Measurements from ENCODE around the gene CCDC85C.

DNA sequence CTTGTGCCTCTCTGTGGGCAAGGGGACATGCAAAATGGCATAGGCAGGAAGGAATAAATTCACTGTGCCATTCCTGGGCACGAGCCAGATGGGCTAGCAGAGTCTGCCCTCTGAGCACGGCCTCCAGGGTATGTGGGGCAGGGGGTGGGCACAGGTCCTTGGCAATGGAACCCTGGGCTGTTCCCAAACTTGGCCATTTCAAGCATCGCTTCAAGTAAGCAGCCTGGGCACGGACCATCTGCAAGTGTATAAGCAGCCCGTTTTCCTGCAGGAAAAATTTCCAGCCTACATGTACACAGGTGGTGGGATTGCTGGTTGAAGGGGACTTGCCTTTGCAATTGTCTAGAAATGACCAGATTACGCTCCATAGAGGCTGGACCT, 40.3 kb downstream of the CCDC85C start:
- TF ChIP-seq, protein P1, sequence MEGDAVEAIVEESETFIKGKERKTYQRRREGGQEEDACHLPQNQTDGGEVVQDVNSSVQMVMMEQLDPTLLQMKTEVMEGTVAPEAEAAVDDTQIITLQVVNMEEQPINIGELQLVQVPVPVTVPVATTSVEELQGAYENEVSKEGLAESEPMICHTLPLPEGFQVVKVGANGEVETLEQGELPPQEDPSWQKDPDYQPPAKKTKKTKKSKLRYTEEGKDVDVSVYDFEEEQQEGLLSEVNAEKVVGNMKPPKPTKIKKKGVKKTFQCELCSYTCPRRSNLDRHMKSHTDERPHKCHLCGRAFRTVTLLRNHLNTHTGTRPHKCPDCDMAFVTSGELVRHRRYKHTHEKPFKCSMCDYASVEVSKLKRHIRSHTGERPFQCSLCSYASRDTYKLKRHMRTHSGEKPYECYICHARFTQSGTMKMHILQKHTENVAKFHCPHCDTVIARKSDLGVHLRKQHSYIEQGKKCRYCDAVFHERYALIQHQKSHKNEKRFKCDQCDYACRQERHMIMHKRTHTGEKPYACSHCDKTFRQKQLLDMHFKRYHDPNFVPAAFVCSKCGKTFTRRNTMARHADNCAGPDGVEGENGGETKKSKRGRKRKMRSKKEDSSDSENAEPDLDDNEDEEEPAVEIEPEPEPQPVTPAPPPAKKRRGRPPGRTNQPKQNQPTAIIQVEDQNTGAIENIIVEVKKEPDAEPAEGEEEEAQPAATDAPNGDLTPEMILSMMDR (IDR thresholded peaks at IDR 0.05 in 2 of 3, conservative IDR thresholded peaks at IDR 0.05 in 1 of 3; ENCODE audit: control insufficient read depth in 2 of 3, extremely low read depth in 1 of 3, insufficient read depth in 1 of 3, low read depth in 3 of 3, low read length in 3 of 3): no peak
- TF ChIP-seq CHD2 (IDR thresholded peaks at IDR 0.05; ENCODE audit: borderline replicate concordance, low read depth, low read length): no peak
- TF ChIP-seq SIX5 (IDR thresholded peaks at IDR 0.05; ENCODE audit: low read depth, low read length, severe bottlenecking): no peak
- TF ChIP-seq, protein P2, sequence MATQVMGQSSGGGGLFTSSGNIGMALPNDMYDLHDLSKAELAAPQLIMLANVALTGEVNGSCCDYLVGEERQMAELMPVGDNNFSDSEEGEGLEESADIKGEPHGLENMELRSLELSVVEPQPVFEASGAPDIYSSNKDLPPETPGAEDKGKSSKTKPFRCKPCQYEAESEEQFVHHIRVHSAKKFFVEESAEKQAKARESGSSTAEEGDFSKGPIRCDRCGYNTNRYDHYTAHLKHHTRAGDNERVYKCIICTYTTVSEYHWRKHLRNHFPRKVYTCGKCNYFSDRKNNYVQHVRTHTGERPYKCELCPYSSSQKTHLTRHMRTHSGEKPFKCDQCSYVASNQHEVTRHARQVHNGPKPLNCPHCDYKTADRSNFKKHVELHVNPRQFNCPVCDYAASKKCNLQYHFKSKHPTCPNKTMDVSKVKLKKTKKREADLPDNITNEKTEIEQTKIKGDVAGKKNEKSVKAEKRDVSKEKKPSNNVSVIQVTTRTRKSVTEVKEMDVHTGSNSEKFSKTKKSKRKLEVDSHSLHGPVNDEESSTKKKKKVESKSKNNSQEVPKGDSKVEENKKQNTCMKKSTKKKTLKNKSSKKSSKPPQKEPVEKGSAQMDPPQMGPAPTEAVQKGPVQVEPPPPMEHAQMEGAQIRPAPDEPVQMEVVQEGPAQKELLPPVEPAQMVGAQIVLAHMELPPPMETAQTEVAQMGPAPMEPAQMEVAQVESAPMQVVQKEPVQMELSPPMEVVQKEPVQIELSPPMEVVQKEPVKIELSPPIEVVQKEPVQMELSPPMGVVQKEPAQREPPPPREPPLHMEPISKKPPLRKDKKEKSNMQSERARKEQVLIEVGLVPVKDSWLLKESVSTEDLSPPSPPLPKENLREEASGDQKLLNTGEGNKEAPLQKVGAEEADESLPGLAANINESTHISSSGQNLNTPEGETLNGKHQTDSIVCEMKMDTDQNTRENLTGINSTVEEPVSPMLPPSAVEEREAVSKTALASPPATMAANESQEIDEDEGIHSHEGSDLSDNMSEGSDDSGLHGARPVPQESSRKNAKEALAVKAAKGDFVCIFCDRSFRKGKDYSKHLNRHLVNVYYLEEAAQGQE (IDR thresholded peaks at IDR 0.05; ENCODE audit: low read depth, low read length): no peak

Data from GM12878 (cell line).